Measurements from ENCODE around the gene TAC3. TPM values are rescaled to one million over a fixed set of nuclear protein-coding genes. Genes with fewer than 3 reads are reported as not detected.
"Not testable (repeated sequence)": the region's sequence is repeated elsewhere in the genome, so short reads cannot be mapped to it uniquely, and the experiment has no call there.

TAC3 gene
- not detected for total RNA-seq

- Histone ChIP-seq H3K4me3 (ENCODE audit: low read length in 3 of 3) (no peak within 1 kb of the TSS), H3K27ac (ENCODE audit: low read depth, low read length) (no peak within 1 kb of the TSS), H3K9ac (ENCODE audit: low read depth in 1 of 3, low read length in 3 of 3) (no peak within 1 kb of the TSS), H3K36me3 (ENCODE audit: control insufficient read depth in 3 of 3, insufficient read depth in 3 of 3, low read length in 3 of 3) (no peaks in the 10 kb centered on the region), H3K4me1 (ENCODE audit: control insufficient read depth in 3 of 3, insufficient read depth in 3 of 3, low read length in 3 of 3) (no peaks in the 10 kb centered on the region), H3K27me3 (ENCODE audit: control insufficient read depth in 3 of 3, insufficient read depth in 3 of 3, low read length in 3 of 3) (peaks cover 7 to 40% (median 22%) of the 10 kb centered on the region in 3 donors), H3K9me3 (ENCODE audit: control insufficient read depth in 3 of 3, low read length in 3 of 3) (no peaks in the 10 kb centered on the region)
Observed at GRCh38 chr12:57016348-57016747, at the start of gene TAC3. TSS of gene TAC3 (minus strand) at chr12:57016529. CDS start at chr12:57015797, 732 bp downstream.

- Histone ChIP-seq H3K9ac (ENCODE audit: low read depth in 1 of 3, low read length in 3 of 3) (no peak overlapping the region), H3K27me3 (ENCODE audit: control insufficient read depth in 3 of 3, insufficient read depth in 3 of 3, low read length in 3 of 3) (no peaks in the 10 kb centered on the region), H3K36me3 (ENCODE audit: control insufficient read depth in 3 of 3, insufficient read depth in 3 of 3, low read length in 3 of 3) (peaks cover 5 to 17% (median 13%) of the 10 kb centered on the region in 3 donors), H3K4me3 (ENCODE audit: low read length in 3 of 3) (no peak overlapping the region), H3K9me3 (ENCODE audit: control insufficient read depth in 3 of 3, low read length in 3 of 3) (no peaks in the 10 kb centered on the region), H3K27ac (ENCODE audit: low read depth, low read length) (no peak overlapping the region), H3K4me1 (ENCODE audit: control insufficient read depth in 3 of 3, insufficient read depth in 3 of 3, low read length in 3 of 3) (no peaks in the 10 kb centered on the region)
Observed at GRCh38 chr12:57063991-57064685, 47.8 kb upstream of the TAC3 start.

GRCh38 chr12:57058454-57058853 is 42.1 kb upstream of the TAC3 start:
- Histone ChIP-seq H3K9ac (ENCODE audit: low read depth in 1 of 3, low read length in 3 of 3) (peak overlapping the region in 1 of 3 donors; percentile 46), H3K27ac (ENCODE audit: low read depth, low read length) (no peak overlapping the region), H3K36me3 (ENCODE audit: control insufficient read depth in 3 of 3, insufficient read depth in 3 of 3, low read length in 3 of 3) (peaks cover 14 to 38% (median 34%) of the 10 kb centered on the region in 3 donors), H3K9me3 (ENCODE audit: control insufficient read depth in 3 of 3, low read length in 3 of 3) (no peaks in the 10 kb centered on the region), H3K27me3 (ENCODE audit: control insufficient read depth in 3 of 3, insufficient read depth in 3 of 3, low read length in 3 of 3) (no peaks in the 10 kb centered on the region), H3K4me3 (ENCODE audit: low read length in 3 of 3) (no peak overlapping the region), H3K4me1 (ENCODE audit: control insufficient read depth in 3 of 3, insufficient read depth in 3 of 3, low read length in 3 of 3) (no peaks in the 10 kb centered on the region)

- H3K27me3 ChIP-seq (ENCODE audit: control insufficient read depth in 3 of 3, insufficient read depth in 3 of 3, low read length in 3 of 3) = no peaks in the 10 kb centered on the region
- no peak overlapping the region for H3K27ac ChIP-seq (ENCODE audit: low read depth, low read length)
- peaks cover 14 to 38% (median 30%) of the 10 kb centered on the region in 3 donors for H3K36me3 ChIP-seq (ENCODE audit: control insufficient read depth in 3 of 3, insufficient read depth in 3 of 3, low read length in 3 of 3)
- no peaks in the 10 kb centered on the region for H3K9me3 ChIP-seq (ENCODE audit: control insufficient read depth in 3 of 3, low read length in 3 of 3)
- no peaks in the 10 kb centered on the region for H3K4me1 ChIP-seq (ENCODE audit: control insufficient read depth in 3 of 3, insufficient read depth in 3 of 3, low read length in 3 of 3)
- no peak overlapping the region for H3K9ac ChIP-seq (ENCODE audit: low read depth in 1 of 3, low read length in 3 of 3)
- no peak overlapping the region for H3K4me3 ChIP-seq (ENCODE audit: low read length in 3 of 3)
Observed at GRCh38 chr12:57057067-57057751, 40.9 kb upstream of the TAC3 start.

- Histone ChIP-seq H3K4me1 (ENCODE audit: control insufficient read depth in 3 of 3, insufficient read depth in 3 of 3, low read length in 3 of 3) (no peaks in the 10 kb centered on the region), H3K27me3 (ENCODE audit: control insufficient read depth in 3 of 3, insufficient read depth in 3 of 3, low read length in 3 of 3) (no peaks in the 10 kb centered on the region), H3K9me3 (ENCODE audit: control insufficient read depth in 3 of 3, low read length in 3 of 3) (no peaks in the 10 kb centered on the region), H3K36me3 (ENCODE audit: control insufficient read depth in 3 of 3, insufficient read depth in 3 of 3, low read length in 3 of 3) (peaks cover 14 to 38% (median 30%) of the 10 kb centered on the region in 3 donors), H3K27ac (ENCODE audit: low read depth, low read length) (no peak overlapping the region), H3K9ac (ENCODE audit: low read depth in 1 of 3, low read length in 3 of 3) (no peak overlapping the region), H3K4me3 (ENCODE audit: low read length in 3 of 3) (no peak overlapping the region)
Observed at GRCh38 chr12:57055824-57056223, 39.5 kb upstream of the TAC3 start.

- H3K27ac ChIP-seq (ENCODE audit: low read depth, low read length); H3K4me1 ChIP-seq (ENCODE audit: control insufficient read depth in 3 of 3, insufficient read depth in 3 of 3, low read length in 3 of 3); H3K27me3 ChIP-seq (ENCODE audit: control insufficient read depth in 3 of 3, insufficient read depth in 3 of 3, low read length in 3 of 3); H3K9ac ChIP-seq (ENCODE audit: low read depth in 1 of 3, low read length in 3 of 3); H3K4me3 ChIP-seq (ENCODE audit: low read length in 3 of 3); H3K9me3 ChIP-seq (ENCODE audit: control insufficient read depth in 3 of 3, low read length in 3 of 3): not testable (repeated sequence)
- H3K36me3 ChIP-seq (ENCODE audit: control insufficient read depth in 3 of 3, insufficient read depth in 3 of 3, low read length in 3 of 3) = peaks cover 8 to 23% (median 18%) of the 10 kb centered on the region in 3 donors
Observed at GRCh38 chr12:57053901-57054300, 37.6 kb upstream of the TAC3 start.

- H3K9ac ChIP-seq (ENCODE audit: low read depth in 1 of 3, low read length in 3 of 3); H3K4me3 ChIP-seq (ENCODE audit: low read length in 3 of 3); H3K27ac ChIP-seq (ENCODE audit: low read depth, low read length); H3K27me3 ChIP-seq (ENCODE audit: control insufficient read depth in 3 of 3, insufficient read depth in 3 of 3, low read length in 3 of 3); H3K4me1 ChIP-seq (ENCODE audit: control insufficient read depth in 3 of 3, insufficient read depth in 3 of 3, low read length in 3 of 3); H3K9me3 ChIP-seq (ENCODE audit: control insufficient read depth in 3 of 3, low read length in 3 of 3): not testable (repeated sequence)
- H3K36me3 ChIP-seq (ENCODE audit: control insufficient read depth in 3 of 3, insufficient read depth in 3 of 3, low read length in 3 of 3) = peaks cover under 1 to 16% (median 11%) of the 10 kb centered on the region in 3 donors
Observed at GRCh38 chr12:57053146-57053545, 36.8 kb upstream of the TAC3 start.

GRCh38 chr12:57051011-57051410 is 34.7 kb upstream of the TAC3 start:
- H3K4me3 ChIP-seq (ENCODE audit: low read length in 3 of 3) = no peak overlapping the region
- H3K27me3 ChIP-seq (ENCODE audit: control insufficient read depth in 3 of 3, insufficient read depth in 3 of 3, low read length in 3 of 3) = peaks cover 3 to 21% (median 4%) of the 10 kb centered on the region in 3 donors
- H3K9me3 ChIP-seq (ENCODE audit: control insufficient read depth in 3 of 3, low read length in 3 of 3) = no peaks in the 10 kb centered on the region
- no peaks in the 10 kb centered on the region for H3K36me3 ChIP-seq (ENCODE audit: control insufficient read depth in 3 of 3, insufficient read depth in 3 of 3, low read length in 3 of 3)
- H3K27ac ChIP-seq (ENCODE audit: low read depth, low read length) = no peak overlapping the region
- no peaks in the 10 kb centered on the region for H3K4me1 ChIP-seq (ENCODE audit: control insufficient read depth in 3 of 3, insufficient read depth in 3 of 3, low read length in 3 of 3)
- H3K9ac ChIP-seq (ENCODE audit: low read depth in 1 of 3, low read length in 3 of 3) = no peak overlapping the region

GRCh38 chr12:57049890-57050289 is 33.6 kb upstream of the TAC3 start, which contains the start of gene MYO1A:
TSS of gene MYO1A (minus strand) at chr12:57050129. CDS start at chr12:57048323, 1,806 bp downstream.
- H3K4me3 ChIP-seq (ENCODE audit: low read length in 3 of 3) = no peak within 1 kb of the TSS
- no peaks in the 10 kb centered on the region for H3K36me3 ChIP-seq (ENCODE audit: control insufficient read depth in 3 of 3, insufficient read depth in 3 of 3, low read length in 3 of 3)
- peaks cover 3 to 21% (median 4%) of the 10 kb centered on the region in 3 donors for H3K27me3 ChIP-seq (ENCODE audit: control insufficient read depth in 3 of 3, insufficient read depth in 3 of 3, low read length in 3 of 3)
- no peak within 1 kb of the TSS for H3K27ac ChIP-seq (ENCODE audit: low read depth, low read length)
- H3K9ac ChIP-seq (ENCODE audit: low read depth in 1 of 3, low read length in 3 of 3) = no peak within 1 kb of the TSS
- no peaks in the 10 kb centered on the region for H3K9me3 ChIP-seq (ENCODE audit: control insufficient read depth in 3 of 3, low read length in 3 of 3)
- H3K4me1 ChIP-seq (ENCODE audit: control insufficient read depth in 3 of 3, insufficient read depth in 3 of 3, low read length in 3 of 3) = no peaks in the 10 kb centered on the region

GRCh38 chr12:57049119-57049446 is 32.8 kb upstream of the TAC3 start:
- Histone ChIP-seq H3K4me3 (ENCODE audit: low read length in 3 of 3) (no peak overlapping the region), H3K27ac (ENCODE audit: low read depth, low read length) (no peak overlapping the region), H3K27me3 (ENCODE audit: control insufficient read depth in 3 of 3, insufficient read depth in 3 of 3, low read length in 3 of 3) (peaks cover 3 to 21% (median 4%) of the 10 kb centered on the region in 3 donors), H3K9ac (ENCODE audit: low read depth in 1 of 3, low read length in 3 of 3) (no peak overlapping the region), H3K4me1 (ENCODE audit: control insufficient read depth in 3 of 3, insufficient read depth in 3 of 3, low read length in 3 of 3) (no peaks in the 10 kb centered on the region), H3K9me3 (ENCODE audit: control insufficient read depth in 3 of 3, low read length in 3 of 3) (no peaks in the 10 kb centered on the region), H3K36me3 (ENCODE audit: control insufficient read depth in 3 of 3, insufficient read depth in 3 of 3, low read length in 3 of 3) (no peaks in the 10 kb centered on the region)
